CD14-positive monocyte (primary cell): ENCODE results near the gene CDK5RAP2. TPM values are rescaled to one million over a fixed set of nuclear protein-coding genes. Genes with fewer than 3 reads are reported as not detected.
A peak's percentile ranks its signal among the peaks of the same experiment; 100 is the strongest.

Experiments
- DNase-seq, 3 donors: peaks; one replicate each; pipeline ENCODE4 v3.0.0-alpha.2; 2011 to 2022
- H2AFZ ChIP-seq: 2 replicates; pipeline ENCODE4 v1.6.0; 2012; ENCODE audit warnings: mild to moderate bottlenecking, low read depth, low read length, inconsistent platforms; ENCODE audit not compliant: insufficient read depth, poor library complexity, severe bottlenecking
- H3K27ac ChIP-seq, 2 donors: 1 replicate in 1 of 2; 2 replicates in 1 of 2; pipeline ENCODE4 v1.5.1; 2012 to 2013; ENCODE audit warnings: low read length in 2 of 2, control low read depth in 1 of 2, inconsistent platforms in 1 of 2, low read depth in 1 of 2, mild to moderate bottlenecking in 1 of 2
- H3K27me3 ChIP-seq, 2 donors: one replicate each; pipeline versions ENCODE4 v1.6.0 to v1.6.1; 2011 to 2013; ENCODE audit warnings: low read length in 2 of 2; ENCODE audit not compliant: control insufficient read depth in 2 of 2, insufficient read depth in 2 of 2
- H3K36me3 ChIP-seq, 2 donors: replicated peaks in 1 of 2; 1 replicate in 1 of 2; 2 replicates in 1 of 2; pipeline versions ENCODE4 v1.5.1 to v1.6.1; 2012 to 2013; ENCODE audit warnings: low read length in 2 of 2, control low read depth in 1 of 2, inconsistent platforms in 1 of 2, mild to moderate bottlenecking in 1 of 2; ENCODE audit not compliant: insufficient read depth in 2 of 2, control insufficient read depth in 1 of 2
- H3K4me1 ChIP-seq, 2 donors: 1 replicate in 1 of 2; 2 replicates in 1 of 2; pipeline versions ENCODE4 v1.5.1 to v1.6.1; 2012 to 2013; ENCODE audit warnings: low read length in 2 of 2, control low read depth in 1 of 2, inconsistent platforms in 1 of 2, mild to moderate bottlenecking in 1 of 2, moderate library complexity in 1 of 2; ENCODE audit not compliant: insufficient read depth in 2 of 2, control insufficient read depth in 1 of 2
- H3K4me2 ChIP-seq: replicated peaks from 2 replicates; pipeline ENCODE3; 2012; ENCODE audit warnings: low read length, moderate library complexity, mild to moderate bottlenecking; ENCODE audit not compliant: poor library complexity, severe bottlenecking; ENCODE audit errors: extremely low read depth
- H3K4me3 ChIP-seq, 3 experiments: fragments of 200-600 bp in 1 of 3; sonication (generic) in 1 of 3; replicated peaks in 1 of 3; 1 replicate in 2 of 3; 2 replicates in 1 of 3; pipeline ENCODE4 v1.5.1; 2011 to 2013; ENCODE audit warnings: low read length in 3 of 3, mild to moderate bottlenecking in 3 of 3, control low read depth in 2 of 3, low read depth in 2 of 3, inconsistent platforms in 1 of 3, moderate library complexity in 1 of 3
- H3K79me2 ChIP-seq: 2 replicates; pipeline ENCODE4 v1.6.0; 2012; ENCODE audit warnings: mild to moderate bottlenecking, control low read depth, inconsistent platforms, low read length, moderate library complexity; ENCODE audit not compliant: insufficient read depth
- H3K9ac ChIP-seq: 2 replicates; pipeline ENCODE4 v1.6.0; 2017; ENCODE audit warnings: low read length, mild to moderate bottlenecking; ENCODE audit not compliant: insufficient read depth, poor library complexity, severe bottlenecking
- H3K9me3 ChIP-seq, 2 donors: replicated peaks in 1 of 2; 1 replicate in 1 of 2; 2 replicates in 1 of 2; pipeline versions ENCODE4 v1.5.1 to v1.6.1; 2012 to 2013; ENCODE audit warnings: low read length in 2 of 2, control low read depth in 1 of 2; ENCODE audit not compliant: control insufficient read depth in 1 of 2, insufficient read depth in 1 of 2
- H4K20me1 ChIP-seq: 2 replicates; pipeline ENCODE4 v1.6.0; 2012; ENCODE audit warnings: mild to moderate bottlenecking, low read length, control low read depth, moderate library complexity; ENCODE audit not compliant: insufficient read depth
- H3K27ac Mint-ChIP-seq, 7 donors: one replicate each; pipeline ENCODE4 v1.8.0; 2020; ENCODE audit warnings: mild to moderate bottlenecking in 7 of 7, mixed read lengths in 7 of 7, moderate library complexity in 6 of 7, inconsistent platforms in 2 of 7
- H3K27me3 Mint-ChIP-seq, 3 donors: one replicate each; pipeline ENCODE4 v1.8.0; 2021 to 2022; ENCODE audit warnings: low read depth in 3 of 3, mild to moderate bottlenecking in 3 of 3, mixed read lengths in 3 of 3, moderate library complexity in 3 of 3, inconsistent platforms in 1 of 3
- H3K36me3 Mint-ChIP-seq, 2 donors: one replicate each; pipeline ENCODE4 v1.8.0; 2020; ENCODE audit warnings: mixed read lengths in 2 of 2, inconsistent platforms in 1 of 2, mild to moderate bottlenecking in 1 of 2
- H3K4me1 Mint-ChIP-seq: one replicate; pipeline ENCODE4 v1.8.0; 2020; ENCODE audit warnings: mild to moderate bottlenecking, mixed read lengths
- H3K4me3 Mint-ChIP-seq, 2 donors: one replicate each; pipeline ENCODE4 v1.8.0; 2020; ENCODE audit warnings: mild to moderate bottlenecking in 2 of 2, mixed read lengths in 2 of 2, moderate library complexity in 1 of 2
- H3K9me3 Mint-ChIP-seq, 7 donors: one replicate each; pipeline ENCODE4 v1.8.0; 2020 to 2022; ENCODE audit warnings: mixed read lengths in 7 of 7, mild to moderate bottlenecking in 6 of 7, moderate library complexity in 6 of 7, inconsistent platforms in 2 of 7
- WGBS: methylation state at CpG from one replicate; pipeline ENCODE4 v1.1.5; 2013; ENCODE audit warnings: missing lambda C conversion rate; ENCODE audit not compliant: insufficient coverage; 5-methylcytosine and 5-hydroxymethylcytosine counted together
- intact Hi-C, 2 donors: fragments of 100-400 bp; cut with micrococcal nuclease; formaldehyde crosslinking; loops; one replicate each; pipeline versions ENCODE4 v1.15.0 to v1.15.1; 2023
- polyA plus RNA-seq, 3 donors: library from polyadenylated mRNA; depleted of rRNA in 1 of 3; unstranded in 2 of 3; stranded (reverse) in 1 of 3; fragments of 300-500 nt in 2 of 3; fragments of >200 nt in 1 of 3; fragmentation: Illumina TruSeq in 2 of 3; gene quantifications; 1 replicate in 2 of 3; 2 replicates in 1 of 3; pipeline ENCODE4 v1.2.3, GENCODE V29; 2012 to 2021
- TF ChIP-seq, protein P1 (sequence below): fragments of 200-600 bp; IDR thresholded peaks from one replicate; pipeline ENCODE4 v1.8.0; 2022; ENCODE audit warnings: antibody characterized with exemption, mild to moderate bottlenecking

CDK5RAP2 gene
- polyA plus RNA-seq, 3 donors = 2.0 to 13.7 (median 6.1) TPM

DNA sequence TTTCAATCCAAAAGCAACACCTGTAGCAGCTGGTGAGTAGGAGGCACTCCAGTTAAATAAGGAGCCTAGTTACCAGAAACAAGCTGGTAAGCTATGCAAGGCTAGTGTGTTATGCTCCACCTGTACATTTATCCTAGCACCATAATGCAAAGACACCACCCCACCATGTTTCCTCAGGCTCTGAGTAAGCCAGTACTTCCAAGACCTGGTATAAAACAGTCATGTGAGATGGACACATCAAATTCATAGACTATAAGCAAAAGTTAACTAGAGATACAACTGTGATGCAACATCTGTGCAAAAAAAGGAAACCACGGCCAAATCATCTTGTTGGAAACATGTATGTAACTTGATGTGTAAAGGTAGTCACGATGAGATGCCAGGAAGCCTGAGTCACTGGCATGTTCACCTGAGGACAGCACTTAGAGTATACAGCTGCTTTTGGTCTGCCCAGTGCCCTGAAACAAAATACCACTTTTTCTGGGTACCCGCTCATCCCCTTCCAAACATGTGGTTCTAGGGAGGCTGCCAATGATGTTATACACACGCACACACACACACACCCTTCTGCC lies 66.1 kb downstream of the CDK5RAP2 start:
- H3K4me1 ChIP-seq = no peaks in the 10 kb centered on the region
- peaks cover 0 to 8% (median 5%) of the 10 kb centered on the region in 7 donors for H3K9me3 Mint-ChIP-seq
- H3K27ac ChIP-seq = no peak overlapping the region
- H3K4me3 ChIP-seq = no peak overlapping the region
- H3K36me3 ChIP-seq = peaks cover 55 to 91% of the 10 kb centered on the region in 2 donors
- peaks cover 3% of the 10 kb centered on the region for H3K79me2 ChIP-seq
- no peak overlapping the region for H3K4me3 Mint-ChIP-seq
- no peak overlapping the region for H3K9ac ChIP-seq
- TF ChIP-seq, protein P1, sequence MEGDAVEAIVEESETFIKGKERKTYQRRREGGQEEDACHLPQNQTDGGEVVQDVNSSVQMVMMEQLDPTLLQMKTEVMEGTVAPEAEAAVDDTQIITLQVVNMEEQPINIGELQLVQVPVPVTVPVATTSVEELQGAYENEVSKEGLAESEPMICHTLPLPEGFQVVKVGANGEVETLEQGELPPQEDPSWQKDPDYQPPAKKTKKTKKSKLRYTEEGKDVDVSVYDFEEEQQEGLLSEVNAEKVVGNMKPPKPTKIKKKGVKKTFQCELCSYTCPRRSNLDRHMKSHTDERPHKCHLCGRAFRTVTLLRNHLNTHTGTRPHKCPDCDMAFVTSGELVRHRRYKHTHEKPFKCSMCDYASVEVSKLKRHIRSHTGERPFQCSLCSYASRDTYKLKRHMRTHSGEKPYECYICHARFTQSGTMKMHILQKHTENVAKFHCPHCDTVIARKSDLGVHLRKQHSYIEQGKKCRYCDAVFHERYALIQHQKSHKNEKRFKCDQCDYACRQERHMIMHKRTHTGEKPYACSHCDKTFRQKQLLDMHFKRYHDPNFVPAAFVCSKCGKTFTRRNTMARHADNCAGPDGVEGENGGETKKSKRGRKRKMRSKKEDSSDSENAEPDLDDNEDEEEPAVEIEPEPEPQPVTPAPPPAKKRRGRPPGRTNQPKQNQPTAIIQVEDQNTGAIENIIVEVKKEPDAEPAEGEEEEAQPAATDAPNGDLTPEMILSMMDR = no peak
- H3K27ac Mint-ChIP-seq = peak overlapping the region in 2 of 7 donors; percentile 4 to 15
- no peaks in the 10 kb centered on the region for H3K4me1 Mint-ChIP-seq
- H3K27me3 ChIP-seq = no peaks in the 10 kb centered on the region
- no peaks in the 10 kb centered on the region for H3K27me3 Mint-ChIP-seq
- DNase-seq = no peak
- peaks cover 0 to 5% of the 10 kb centered on the region in 2 donors for H3K9me3 ChIP-seq
- peaks cover 83 to 88% of the 10 kb centered on the region in 2 donors for H3K36me3 Mint-ChIP-seq
- 57% methylated on average over 3 of the region's 4 CpGs for WGBS
- no peaks in the 10 kb centered on the region for H4K20me1 ChIP-seq
- H2AFZ ChIP-seq = no peak overlapping the region
- intact Hi-C loops = no loop called here
- no peak overlapping the region for H3K4me2 ChIP-seq

DNA sequence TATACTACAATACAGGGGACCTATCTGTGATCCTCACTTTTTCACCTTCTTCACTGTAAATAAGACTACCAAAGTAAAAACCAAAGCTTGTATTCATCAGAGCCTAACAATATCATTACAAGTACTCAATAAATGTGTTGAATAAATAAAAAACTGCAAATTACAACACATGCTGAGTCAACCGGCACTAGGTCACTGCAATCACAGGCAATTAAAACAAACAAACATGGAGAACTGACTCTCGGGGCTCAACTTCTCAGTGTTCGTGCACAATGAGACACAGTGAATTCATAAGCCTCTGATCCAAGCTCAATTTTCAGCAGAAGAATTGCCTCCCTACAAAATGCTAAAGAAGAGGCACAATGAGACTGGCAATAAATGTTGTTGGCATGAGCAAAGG lies 69.2 kb downstream of the CDK5RAP2 start:
- Histone ChIP-seq H3K27ac (no peak overlapping the region), H3K4me2 (no peak overlapping the region), H3K4me3 (no peak overlapping the region), H3K9ac (no peak overlapping the region), H4K20me1 (no peaks in the 10 kb centered on the region), H3K27me3 (no peaks in the 10 kb centered on the region), H3K4me1 (no peaks in the 10 kb centered on the region), H2AFZ (no peak overlapping the region), H3K79me2 (peaks cover 3% of the 10 kb centered on the region), H3K36me3 (peaks cover 36 to 94% of the 10 kb centered on the region in 2 donors), H3K9me3 (peaks cover 0 to 5% of the 10 kb centered on the region in 2 donors)
- no peaks in the 10 kb centered on the region for H3K4me1 Mint-ChIP-seq
- no peak overlapping the region for H3K27ac Mint-ChIP-seq
- no peak for DNase-seq
- intact Hi-C loops = no loop called here
- TF ChIP-seq, protein P1 = no peak
- H3K4me3 Mint-ChIP-seq = no peak overlapping the region
- WGBS = 100% methylated on average over 3 of the region's 3 CpGs
- peaks cover 0 to 12% (median 8%) of the 10 kb centered on the region in 7 donors for H3K9me3 Mint-ChIP-seq
- peaks cover 80 to 84% of the 10 kb centered on the region in 2 donors for H3K36me3 Mint-ChIP-seq
- no peaks in the 10 kb centered on the region for H3K27me3 Mint-ChIP-seq
